Posterior cingulate gyrus (tissue), 11 donors: Measurements from ENCODE around the gene LGALS1.

Experiments used
- DNase-seq, 10 donors: peaks; one replicate each; pipeline versions ENCODE4 v3.0.0 to v3.0.0-alpha.2; 2020 to 2021; ENCODE audit warnings: mixed read lengths in 3 of 10
- intact Hi-C: fragments of 100-400 bp; cut with DNase I; formaldehyde crosslinking; loops from one replicate; pipeline ENCODE4 v1.15.1; 2023

The LGALS1 gene

DNA sequence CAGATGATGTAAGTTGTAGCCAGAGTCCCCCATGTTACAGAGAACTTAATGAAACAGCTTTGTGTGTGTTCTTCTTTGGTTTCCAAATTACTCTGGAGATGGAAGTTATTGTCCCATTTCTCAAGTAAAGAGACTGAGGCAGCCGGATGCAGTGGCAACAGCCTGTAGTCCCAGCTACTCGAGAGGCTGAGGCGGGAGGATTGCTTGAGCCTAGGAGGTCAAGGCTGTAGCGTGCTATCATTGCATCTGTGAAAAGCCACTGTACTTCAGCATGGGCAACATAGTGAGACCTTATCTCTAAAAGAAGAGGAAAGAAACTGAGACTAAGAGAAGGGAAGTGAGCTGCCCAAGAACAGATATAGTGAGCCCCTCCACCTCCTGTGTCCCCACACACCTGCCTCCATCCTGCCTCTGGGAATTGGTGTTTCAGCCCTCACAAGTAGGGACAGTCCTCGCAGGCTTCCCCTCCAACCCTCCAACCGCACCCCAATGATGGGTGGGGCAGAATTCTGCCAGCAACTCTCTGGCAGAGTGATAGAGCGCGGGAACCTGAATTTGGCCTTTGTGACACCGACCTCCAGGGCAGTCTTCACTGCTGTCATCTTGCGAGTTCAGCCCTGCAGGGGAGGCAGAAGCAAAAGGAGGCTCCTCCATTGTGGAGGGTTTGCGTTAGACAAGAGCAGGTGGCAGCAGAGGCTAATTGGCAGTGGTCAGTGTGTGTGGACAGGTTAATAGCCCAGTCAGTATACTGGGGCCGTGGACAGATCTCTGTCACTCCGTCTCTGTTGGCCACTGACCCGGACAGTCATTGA lies 15.3 kb upstream of the LGALS1 start:
- no peak for DNase-seq
- intact Hi-C loops = loop anchor here (10.0 kb wide), 1 partner anchor 135 kb away; no protein-coding TSS in a partner anchor

DNA sequence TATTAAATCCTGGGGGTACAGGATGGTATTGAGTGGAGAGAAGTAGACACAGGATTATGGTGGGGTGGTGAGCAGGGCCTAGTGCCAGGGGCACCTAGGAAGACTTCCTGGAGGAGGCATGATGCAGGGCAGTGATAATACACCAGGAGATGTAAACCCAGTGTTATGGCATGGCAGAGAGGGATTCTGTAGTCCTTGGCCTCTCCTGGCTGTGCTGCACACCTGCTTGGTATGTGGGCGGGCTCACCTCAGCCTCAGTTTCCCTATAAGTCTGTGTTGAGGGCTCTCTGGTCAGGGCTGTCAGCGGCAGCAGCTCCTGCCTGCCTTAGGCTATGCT lies 14.8 kb upstream of the LGALS1 start:
- DNase-seq = no peak
- intact Hi-C loops = loop anchor here (10.0 kb wide), 1 partner anchor 134 kb away; no protein-coding TSS in a partner anchor

DNA sequence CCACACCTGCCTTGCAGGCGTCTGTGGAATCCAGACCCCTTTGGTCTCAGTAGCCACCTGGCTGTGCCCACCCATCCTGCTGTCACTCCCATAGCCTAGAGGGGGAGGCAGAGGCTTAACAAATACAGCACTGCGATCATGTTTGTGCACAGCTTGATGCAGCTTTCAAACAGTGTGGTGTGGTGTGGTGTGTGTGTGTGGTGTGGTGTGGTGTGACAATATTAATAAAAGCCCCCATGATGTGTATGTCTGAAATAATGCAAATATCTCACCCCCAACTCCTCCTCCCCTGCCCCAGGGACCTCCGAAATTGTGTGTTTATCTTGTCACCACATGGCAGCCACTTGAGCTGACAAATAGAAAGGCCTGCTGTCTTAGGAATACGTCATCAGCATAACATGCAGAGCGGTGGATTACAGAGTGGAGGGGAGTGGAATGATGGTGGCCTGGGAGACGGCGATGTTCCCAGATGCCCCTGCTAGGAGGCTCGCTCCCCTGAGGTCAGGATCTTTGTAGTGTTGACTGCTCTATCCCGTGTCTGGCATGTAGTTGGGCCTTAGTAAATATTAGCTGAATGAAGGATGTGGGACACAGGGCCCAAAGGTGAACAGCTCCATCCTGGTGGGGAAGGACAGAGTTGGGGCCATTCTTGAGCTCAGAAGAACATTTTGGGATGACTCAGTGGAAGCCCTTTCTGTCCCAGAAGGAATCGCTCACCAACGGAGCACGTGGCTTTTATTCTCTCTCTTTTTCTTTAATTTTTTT lies 14.1 kb upstream of the LGALS1 start:
- DNase-seq = peak in 2 of 10 donors; percentile 37 to 42

DNA sequence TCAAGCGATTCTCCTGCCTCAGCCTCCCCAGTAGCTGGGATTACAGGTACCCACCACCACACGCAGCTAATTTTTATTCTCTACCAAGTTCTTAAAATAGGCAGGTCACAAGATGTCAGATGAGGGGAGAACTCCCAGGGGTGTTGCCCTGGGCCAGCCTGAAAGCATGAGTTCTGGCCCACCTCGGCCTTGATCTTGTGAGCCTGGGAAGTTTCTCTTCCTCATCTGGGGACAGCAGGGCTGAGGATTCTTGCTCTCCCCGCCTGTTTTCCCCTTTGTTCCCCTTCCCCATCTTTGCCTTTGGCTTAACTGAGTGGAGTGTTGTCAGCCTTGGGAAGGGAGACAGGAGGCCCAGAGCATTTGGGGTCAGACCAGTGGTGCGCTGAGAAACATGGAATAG lies 13.4 kb upstream of the LGALS1 start:
- intact Hi-C loops = loop anchor here (10.0 kb wide), 1 partner anchor 133 kb away; no protein-coding TSS in a partner anchor
- no peak for DNase-seq

More for the DNA sequence above, 14.1 kb upstream of the LGALS1 start:
- intact Hi-C loops = loop anchor here (10.0 kb wide), 1 partner anchor 133 kb away; no protein-coding TSS in a partner anchor

DNA sequence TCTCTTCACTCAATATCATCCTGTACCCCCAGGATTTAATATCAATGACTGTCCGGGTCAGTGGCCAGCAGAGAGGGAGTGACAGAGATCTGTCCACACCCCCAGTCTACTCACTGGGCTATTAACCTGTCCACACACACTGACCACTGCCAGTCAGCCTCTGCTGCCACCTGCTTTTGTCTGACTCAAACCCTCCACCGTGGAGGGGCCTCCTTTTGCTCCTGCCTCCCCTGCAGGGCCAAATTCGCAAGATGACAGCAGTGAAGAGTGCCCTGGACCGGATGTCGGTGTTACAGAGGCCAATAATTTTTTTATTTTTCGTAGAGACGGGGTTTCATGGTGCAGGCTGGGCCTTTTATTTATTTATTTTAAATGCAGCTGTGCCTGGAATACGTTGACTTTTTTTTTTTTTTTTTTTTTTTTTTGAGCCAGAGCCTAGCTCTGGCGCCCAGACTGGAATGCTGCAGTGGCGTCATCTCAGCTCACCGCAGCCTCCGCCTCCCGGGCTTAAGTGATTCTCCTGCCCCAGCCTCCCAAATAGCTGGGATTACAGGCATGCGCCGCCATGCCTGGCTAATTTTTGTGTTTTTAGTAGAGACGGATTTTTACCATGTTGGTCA lies 11.8 kb upstream of the LGALS1 start:
- intact Hi-C loops = loop anchor here (10.0 kb wide), 1 partner anchor 131 kb away; no protein-coding TSS in a partner anchor
- DNase-seq = no peak

DNA sequence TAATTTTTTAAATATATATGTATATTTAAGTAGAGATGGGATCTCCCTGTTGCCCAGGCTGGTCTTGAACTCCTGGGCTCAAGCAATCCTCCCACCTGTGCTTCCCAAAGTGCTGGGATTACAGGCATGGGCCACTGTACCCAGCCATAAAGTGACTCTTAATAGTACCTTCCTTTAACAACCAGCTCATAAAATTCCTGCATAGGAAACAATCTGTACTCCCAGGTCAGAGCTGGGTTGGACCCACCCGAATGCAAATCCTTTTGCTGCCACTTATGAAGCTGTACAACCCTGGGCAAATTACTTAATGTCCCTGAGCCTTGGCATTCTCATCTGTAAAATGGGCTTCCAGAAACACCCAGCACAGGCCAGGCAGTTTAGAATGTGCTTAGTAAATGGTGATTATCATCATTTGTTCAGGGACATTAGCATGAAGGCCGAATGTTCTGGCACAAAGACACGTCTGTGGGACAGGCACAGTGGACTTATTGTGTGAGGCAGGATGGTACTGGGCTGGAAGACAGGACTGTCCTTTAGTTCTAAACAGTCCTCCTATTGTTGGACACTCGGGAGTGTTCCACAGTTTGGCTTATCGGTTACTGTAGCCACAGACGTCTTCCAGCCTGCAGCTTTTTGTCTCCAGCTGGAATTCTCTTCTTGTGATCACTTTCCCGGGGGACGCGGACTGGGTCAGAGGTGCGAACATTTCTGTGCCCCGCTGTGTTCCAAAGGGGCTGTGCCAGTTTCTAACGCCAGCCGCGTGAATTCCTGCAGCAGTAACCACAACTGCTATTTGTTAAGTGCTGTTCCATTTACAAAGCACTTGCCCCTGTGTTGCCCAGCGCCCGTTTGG lies 11.0 kb upstream of the LGALS1 start:
- intact Hi-C loops = loop anchor here (10.0 kb wide), 1 partner anchor 130 kb away; no protein-coding TSS in a partner anchor

DNA sequence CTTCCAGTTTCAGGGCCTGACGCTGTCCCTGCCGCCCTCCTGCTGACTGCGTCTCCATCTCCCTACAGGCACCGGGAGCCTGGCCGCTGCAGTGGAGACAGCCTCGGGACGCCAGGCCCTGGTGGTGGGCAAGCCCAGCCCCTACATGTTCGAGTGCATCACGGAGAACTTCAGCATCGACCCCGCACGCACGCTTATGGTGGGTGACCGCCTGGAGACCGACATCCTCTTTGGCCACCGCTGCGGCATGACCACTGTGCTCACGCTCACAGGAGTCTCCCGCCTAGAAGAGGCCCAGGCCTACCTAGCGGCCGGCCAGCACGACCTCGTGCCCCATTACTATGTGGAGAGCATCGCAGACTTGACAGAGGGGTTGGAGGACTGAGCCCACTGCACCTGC lies 9.9 kb upstream of the LGALS1 start:
- DNase-seq = no peak
- intact Hi-C loops = loop anchor here (10.0 kb wide), 1 partner anchor 129 kb away; no protein-coding TSS in a partner anchor

More for the DNA sequence above, 11.0 kb upstream of the LGALS1 start:
- peak in 7 of 10 donors; percentile 60 to 93 (median 76) for DNase-seq

DNA sequence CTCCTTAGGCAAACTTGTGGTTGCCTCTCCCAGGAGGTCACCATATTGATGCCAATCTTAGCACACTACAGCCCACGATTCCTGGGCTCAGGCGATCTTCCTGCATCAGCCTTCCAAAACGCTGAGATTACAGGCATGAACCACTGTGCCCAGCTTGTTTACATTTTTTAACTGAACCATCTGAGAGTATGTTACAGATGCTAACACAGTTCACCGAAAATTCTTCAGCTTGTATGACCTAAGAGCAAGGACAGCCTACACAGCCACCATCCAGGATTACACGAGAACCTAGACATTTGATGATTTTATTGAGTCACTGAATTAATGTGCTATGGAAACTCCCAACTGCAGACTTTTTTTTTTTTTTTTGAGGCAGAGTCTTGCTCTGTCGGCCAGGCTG lies 5.8 kb upstream of the LGALS1 start:
- intact Hi-C loops = loop anchor here (10.0 kb wide), 1 partner anchor 125 kb away; no protein-coding TSS in a partner anchor

DNA sequence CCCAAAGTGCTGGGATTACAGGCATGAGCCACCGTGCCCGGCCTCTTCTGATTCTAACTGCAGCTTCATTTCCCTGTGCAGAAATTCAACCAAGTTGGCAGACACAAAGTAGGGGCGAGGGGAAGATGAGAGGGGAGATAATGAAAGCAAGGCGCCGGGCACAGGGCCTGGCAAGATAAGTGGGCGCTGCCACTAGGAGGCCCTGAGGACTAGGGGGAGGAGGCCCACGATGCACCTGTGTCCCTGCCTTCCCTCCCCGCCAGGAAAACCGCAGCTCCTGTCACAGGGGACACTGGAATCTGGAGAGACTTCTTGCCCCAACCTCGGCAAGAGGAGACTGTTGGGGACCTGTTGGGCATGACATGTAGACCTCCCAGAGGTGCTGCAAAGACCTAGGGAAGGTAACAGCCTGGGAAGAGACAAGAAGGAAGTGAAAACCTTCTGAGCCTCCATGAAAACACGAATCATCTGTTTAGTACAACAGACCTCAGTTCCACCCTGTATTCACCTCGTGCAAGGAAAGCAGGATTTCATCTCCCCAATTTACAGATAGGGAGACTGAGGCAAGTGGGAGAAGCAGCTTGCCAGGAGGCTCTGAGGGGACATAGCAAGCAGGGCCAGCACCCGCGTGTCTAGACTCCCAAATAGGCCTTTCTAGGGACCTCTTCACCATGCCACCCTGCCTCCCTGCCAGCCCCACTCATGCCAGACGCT lies 3.1 kb upstream of the LGALS1 start:
- no peak for DNase-seq
- intact Hi-C loops = no loop called here

More for the DNA sequence above, 5.8 kb upstream of the LGALS1 start:
- no peak for DNase-seq

DNA sequence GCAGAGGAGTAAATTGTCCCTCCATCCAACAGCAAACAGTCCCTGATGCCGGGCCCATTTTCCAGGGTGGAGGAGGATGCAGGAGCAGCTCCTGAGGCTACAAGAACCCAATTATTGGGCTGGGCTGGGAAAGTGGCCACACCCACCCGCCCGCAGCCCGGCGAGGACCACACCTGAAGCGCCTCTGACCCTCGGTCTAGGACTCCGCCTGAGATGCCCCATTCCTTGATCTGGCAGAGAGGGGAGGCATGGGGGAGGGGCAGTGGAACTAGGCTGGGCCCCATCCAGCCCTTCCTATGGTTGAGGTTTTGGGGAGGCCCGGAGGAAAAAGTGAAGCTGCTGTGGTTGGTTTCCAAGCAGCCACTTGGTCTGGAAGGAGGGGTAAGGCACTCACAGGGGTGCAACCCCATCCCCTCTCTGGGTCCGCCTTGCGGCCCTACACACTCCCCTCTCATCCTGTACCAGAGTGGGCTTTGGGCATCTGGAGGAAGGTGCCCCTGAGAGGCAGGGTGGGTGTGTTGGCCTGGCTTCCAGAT lies 2.4 kb upstream of the LGALS1 start:
- intact Hi-C loops = no loop called here
- DNase-seq = no peak

DNA sequence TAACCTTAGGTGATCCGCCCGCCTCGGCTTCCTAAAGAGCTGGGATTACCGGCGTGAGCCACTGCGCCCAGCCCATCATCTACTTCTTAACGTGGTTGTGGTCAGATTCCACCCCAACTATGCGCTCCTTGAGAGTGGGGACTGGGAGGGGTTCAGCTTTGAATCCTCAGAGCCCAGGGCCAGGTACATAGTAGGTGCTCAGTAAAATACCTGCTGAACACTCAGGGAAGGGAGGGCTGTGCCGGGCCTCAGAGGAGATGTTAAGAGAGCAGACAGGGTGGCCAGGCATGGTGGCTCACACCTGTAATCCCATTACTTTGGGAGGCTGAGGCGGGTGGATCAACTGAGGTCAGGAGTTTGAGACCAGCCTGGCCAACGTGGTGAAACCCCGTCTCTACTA lies 1.2 kb upstream of the LGALS1 start:
- no peak for DNase-seq
- intact Hi-C loops = no loop called here

DNA sequence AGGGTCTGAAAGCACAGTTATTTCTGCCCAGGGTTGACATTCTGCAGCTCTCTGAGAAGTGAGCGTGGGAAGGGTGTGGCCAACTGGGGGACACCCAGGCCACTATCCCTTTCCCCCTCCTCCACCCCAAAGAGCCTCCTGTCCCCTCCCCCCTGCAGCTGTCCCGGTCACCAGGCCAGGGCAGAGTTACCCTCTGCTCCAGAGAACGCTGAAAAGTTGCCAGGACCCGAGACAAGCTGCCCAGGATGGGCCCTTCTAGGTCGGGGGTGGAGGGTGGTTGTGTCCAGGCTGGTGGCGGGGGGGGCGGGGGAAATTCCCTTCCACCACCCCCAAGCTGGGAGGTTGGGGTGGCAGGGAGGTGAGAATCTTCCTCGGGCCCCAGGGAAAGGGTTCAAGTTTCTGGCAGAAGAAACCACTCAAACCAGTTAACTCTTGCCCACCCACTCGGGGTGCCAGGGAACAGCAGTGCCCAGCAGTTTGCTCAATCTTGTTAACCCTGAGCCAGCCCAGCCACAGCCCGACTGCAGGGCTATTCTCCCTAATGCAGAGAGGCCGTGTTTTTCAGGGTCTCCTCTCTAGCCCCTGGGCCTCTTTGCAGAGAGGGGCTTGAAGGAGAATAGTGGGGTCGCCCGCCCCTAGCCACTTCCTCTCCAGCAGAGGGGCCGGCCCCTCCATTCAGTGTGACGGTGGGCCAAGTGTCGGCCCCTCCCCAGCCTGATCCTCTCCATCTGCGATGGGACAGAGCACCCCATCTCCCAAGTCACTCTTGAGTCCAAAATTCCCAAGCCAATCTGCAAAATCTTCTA lies 697 bp downstream of the LGALS1 start:
- intact Hi-C loops = no loop called here
- DNase-seq = no peak

DNA sequence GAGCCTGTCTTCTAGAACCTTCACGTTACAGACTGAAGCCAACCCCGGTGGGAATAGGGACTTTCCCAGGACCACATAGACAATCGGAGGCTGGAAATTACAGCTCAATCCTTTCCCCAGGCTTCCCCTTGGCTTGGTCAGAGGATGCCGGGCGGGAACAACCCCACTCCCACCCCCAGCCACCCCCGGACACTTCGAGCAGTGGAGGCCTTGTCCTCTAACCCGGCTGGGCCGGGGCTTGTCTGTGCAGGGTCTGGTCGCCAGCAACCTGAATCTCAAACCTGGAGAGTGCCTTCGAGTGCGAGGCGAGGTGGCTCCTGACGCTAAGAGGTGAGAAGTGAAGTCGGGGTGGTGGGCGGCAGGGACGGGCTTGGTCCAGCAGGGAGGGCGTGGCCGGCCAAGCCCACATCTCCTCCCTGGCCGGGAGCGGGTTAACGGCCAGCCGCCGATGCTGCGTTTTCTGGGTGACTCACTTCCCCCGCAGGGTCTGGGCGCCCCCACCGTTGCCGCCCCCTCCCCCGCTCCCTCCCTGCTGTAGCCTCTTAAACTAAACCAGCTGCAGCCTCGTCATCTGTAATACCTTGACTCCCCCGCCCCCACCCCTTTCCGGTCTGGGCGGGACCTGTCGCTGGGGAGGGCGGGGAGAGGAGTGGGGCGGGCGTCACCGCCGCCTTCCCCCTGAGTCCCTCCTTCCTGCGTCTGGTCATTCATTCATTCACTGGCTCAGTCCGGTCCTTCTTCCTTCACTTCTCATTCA lies 1.5 kb downstream of the LGALS1 start:
- DNase-seq = peak in 7 of 10 donors; percentile 38 to 95 (median 66)
- intact Hi-C loops = no loop called here

DNA sequence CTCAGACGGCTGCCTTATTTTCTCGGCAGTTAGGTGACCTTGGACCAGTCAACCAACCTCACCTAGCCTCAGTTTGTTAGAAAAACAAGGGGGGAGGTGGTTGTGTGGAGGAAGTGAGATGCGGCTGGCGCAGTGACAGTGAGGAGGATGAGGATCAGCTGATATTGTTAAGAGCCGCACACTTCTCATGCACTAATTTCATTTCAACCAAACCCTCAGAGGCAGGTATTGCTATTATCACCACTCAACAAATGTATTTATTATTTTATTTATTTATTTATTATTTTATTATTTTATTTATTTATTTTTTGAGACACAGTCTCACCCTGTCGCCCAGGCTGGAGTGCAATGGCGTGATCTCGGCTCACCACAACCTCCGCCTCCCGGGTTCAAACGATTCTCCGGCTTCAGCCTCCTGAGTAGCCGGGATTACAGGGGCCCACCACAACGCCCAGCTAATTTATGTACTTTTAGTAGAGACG lies 2.1 kb downstream of the LGALS1 start:
- DNase-seq = no peak

DNA sequence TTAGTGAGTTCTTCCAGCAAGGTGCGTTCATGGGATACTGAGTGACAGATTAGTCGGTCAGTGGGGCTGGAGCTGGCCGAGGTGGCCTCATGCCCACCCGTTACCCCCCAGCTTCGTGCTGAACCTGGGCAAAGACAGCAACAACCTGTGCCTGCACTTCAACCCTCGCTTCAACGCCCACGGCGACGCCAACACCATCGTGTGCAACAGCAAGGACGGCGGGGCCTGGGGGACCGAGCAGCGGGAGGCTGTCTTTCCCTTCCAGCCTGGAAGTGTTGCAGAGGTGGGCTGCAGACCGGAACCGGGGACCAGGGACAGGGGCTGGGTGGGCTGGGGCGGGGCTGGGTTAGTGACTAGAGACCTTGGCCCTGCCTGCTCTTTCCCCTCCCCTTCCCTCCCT lies 2.9 kb downstream of the LGALS1 start:
- no peak for DNase-seq
- intact Hi-C loops = no loop called here

More for the DNA sequence above, 2.1 kb downstream of the LGALS1 start:
- intact Hi-C loops = no loop called here

DNA sequence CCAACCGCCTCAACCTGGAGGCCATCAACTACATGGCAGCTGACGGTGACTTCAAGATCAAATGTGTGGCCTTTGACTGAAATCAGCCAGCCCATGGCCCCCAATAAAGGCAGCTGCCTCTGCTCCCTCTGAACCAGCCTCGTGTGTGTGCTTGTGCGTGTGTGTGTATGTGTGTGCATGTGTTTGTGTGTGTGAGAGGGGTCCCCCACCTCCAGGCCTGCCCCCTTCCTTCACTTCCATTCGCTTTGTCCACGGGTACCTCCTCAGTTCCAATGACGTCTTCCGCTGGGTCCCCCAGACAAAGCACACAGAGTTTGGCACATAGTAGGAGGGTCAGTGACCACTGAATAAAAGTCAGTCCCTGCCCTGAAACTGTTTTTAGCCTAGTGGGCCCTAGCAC lies 4.2 kb downstream of the LGALS1 start:
- no peak for DNase-seq
- intact Hi-C loops = no loop called here

DNA sequence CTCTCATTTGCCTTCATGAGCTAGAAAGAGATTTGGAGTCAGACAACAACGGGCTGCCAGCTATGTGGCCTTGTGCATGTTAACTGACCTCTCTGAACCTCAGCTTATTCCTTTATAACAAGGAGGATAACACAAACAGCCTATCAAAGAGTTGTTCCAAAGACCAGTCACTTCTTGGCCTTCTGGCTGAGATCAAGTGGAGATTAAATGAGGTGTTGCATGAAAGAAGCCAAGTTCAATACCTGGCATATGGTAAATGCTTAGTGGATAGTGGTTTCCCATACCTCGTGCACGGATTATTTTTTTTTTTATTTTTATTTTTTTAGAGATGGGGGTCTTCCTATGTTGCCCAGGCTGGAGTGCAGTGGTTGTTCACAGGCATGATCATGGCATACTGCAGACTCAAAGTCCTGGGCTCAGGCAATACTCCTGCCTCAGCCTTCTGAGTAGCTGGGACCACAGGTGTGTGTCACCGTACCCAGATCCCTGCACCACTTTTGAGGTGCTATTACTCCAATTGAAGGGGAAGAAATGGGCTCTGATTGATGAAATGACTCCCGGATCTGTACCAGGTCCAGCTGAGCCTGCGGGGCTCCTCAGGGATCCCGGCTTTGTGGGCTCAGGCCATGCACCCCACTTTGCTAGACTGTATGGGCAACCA lies 4.9 kb downstream of the LGALS1 start:
- DNase-seq = no peak
- intact Hi-C loops = no loop called here
